Liver (tissue), 9 donors: ENCODE results near the gene CLCN5. TPM values are rescaled to one million over a fixed set of nuclear protein-coding genes. Genes with fewer than 3 reads are reported as not detected.

Experiments
- DNase-seq: peaks from one replicate; pipeline ENCODE4 v3.0.0-alpha.2; 2017; ENCODE audit warnings: low spot score
- H3K27ac ChIP-seq, 2 donors: one replicate each; pipeline ENCODE4 v1.7.0; 2013; ENCODE audit warnings: inconsistent platforms in 2 of 2, low read length in 2 of 2, control low read depth in 1 of 2, low read depth in 1 of 2, mild to moderate bottlenecking in 1 of 2
- H3K27me3 ChIP-seq, 4 donors: one replicate each; pipeline versions ENCODE4 v1.6.1 to v1.7.0; 2013; ENCODE audit warnings: low read length in 3 of 4, inconsistent platforms in 1 of 4, mild to moderate bottlenecking in 1 of 4, moderate library complexity in 1 of 4; ENCODE audit not compliant: control insufficient read depth in 4 of 4, insufficient read depth in 4 of 4
- H3K36me3 ChIP-seq, 4 donors: one replicate each; pipeline versions ENCODE4 v1.6.1 to v1.7.0; 2013; ENCODE audit warnings: low read length in 3 of 4, mild to moderate bottlenecking in 3 of 4, low read depth in 1 of 4, moderate library complexity in 1 of 4; ENCODE audit not compliant: control insufficient read depth in 4 of 4, insufficient read depth in 3 of 4
- H3K4me1 ChIP-seq, 4 donors: one replicate each; pipeline versions ENCODE4 v1.6.1 to v1.7.0; 2013; ENCODE audit warnings: low read length in 3 of 4, mild to moderate bottlenecking in 3 of 4, moderate library complexity in 1 of 4; ENCODE audit not compliant: control insufficient read depth in 4 of 4, insufficient read depth in 4 of 4
- H3K4me3 ChIP-seq, 3 donors: one replicate each; pipeline versions ENCODE4 v1.6.1 to v1.7.0; 2013; ENCODE audit warnings: low read length in 3 of 3, control low read depth in 1 of 3, low read depth in 1 of 3, mild to moderate bottlenecking in 1 of 3
- H3K9ac ChIP-seq, 2 donors: one replicate each; pipeline ENCODE4 v1.7.0; 2013; ENCODE audit warnings: low read length in 2 of 2, mild to moderate bottlenecking in 2 of 2, moderate library complexity in 2 of 2, control low read depth in 1 of 2, low read depth in 1 of 2
- H3K9me3 ChIP-seq, 4 donors: one replicate each; pipeline versions ENCODE4 v1.6.1 to v1.7.0; 2013; ENCODE audit warnings: low read length in 3 of 4; ENCODE audit not compliant: control insufficient read depth in 4 of 4
- ATF3 ChIP-seq: IDR thresholded peaks from 2 replicates; pipeline ENCODE4 v1.6.1; 2016; ENCODE audit warnings: antibody characterized with exemption
- EGR1 ChIP-seq, 2 donors: IDR thresholded peaks; 2 replicates each; pipeline ENCODE4 v1.6.1; 2016 to 2018; ENCODE audit warnings: antibody characterized with exemption in 2 of 2, low read depth in 2 of 2
- FOXA1 ChIP-seq: IDR thresholded peaks from 2 replicates; pipeline ENCODE4 v1.6.1; 2016; ENCODE audit warnings: antibody characterized with exemption
- FOXA2 ChIP-seq: IDR thresholded peaks from 2 replicates; pipeline ENCODE4 v1.6.1; 2016; ENCODE audit warnings: antibody characterized with exemption
- GABPA ChIP-seq, 2 donors: IDR thresholded peaks in 1 of 2; conservative IDR thresholded peaks in 1 of 2; 2 replicates each; pipeline ENCODE4 v1.6.1; 2016; ENCODE audit warnings: antibody characterized with exemption in 2 of 2, mild to moderate bottlenecking in 1 of 2, moderate library complexity in 1 of 2
- HNF4A ChIP-seq, 2 donors: conservative IDR thresholded peaks; 2 replicates each; pipeline ENCODE4 v1.6.1; 2016; ENCODE audit warnings: antibody characterized with exemption in 2 of 2, mild to moderate bottlenecking in 2 of 2
- HNF4G ChIP-seq: IDR thresholded peaks from 2 replicates; pipeline ENCODE4 v1.6.1; 2016; ENCODE audit warnings: antibody characterized with exemption
- JUND ChIP-seq, 2 donors: IDR thresholded peaks; 2 replicates each; pipeline ENCODE4 v1.6.1; 2016; ENCODE audit warnings: antibody characterized with exemption in 2 of 2
- NR2F2 ChIP-seq: IDR thresholded peaks from 2 replicates; pipeline ENCODE4 v1.6.1; 2016; ENCODE audit warnings: antibody characterized with exemption
- RAD21 ChIP-seq, 2 donors: IDR thresholded peaks; 2 replicates each; pipeline ENCODE4 v1.6.1; 2016; ENCODE audit warnings: antibody characterized with exemption in 2 of 2, mild to moderate bottlenecking in 2 of 2
- RXRA ChIP-seq, 2 donors: IDR thresholded peaks; 2 replicates each; pipeline ENCODE4 v1.6.1; 2017 to 2018; ENCODE audit warnings: antibody characterized with exemption in 2 of 2, mild to moderate bottlenecking in 1 of 2
- SP1 ChIP-seq: IDR thresholded peaks from 2 replicates; pipeline ENCODE4 v1.6.1; 2018; ENCODE audit warnings: antibody characterized with exemption, mild to moderate bottlenecking
- TAF1 ChIP-seq: conservative IDR thresholded peaks from 2 replicates; pipeline ENCODE4 v1.6.1; 2016; ENCODE audit warnings: antibody characterized with exemption, mild to moderate bottlenecking
- YY1 ChIP-seq: IDR thresholded peaks from 2 replicates; pipeline ENCODE4 v1.6.1; 2016; ENCODE audit warnings: antibody characterized with exemption, mild to moderate bottlenecking
- ZBTB33 ChIP-seq: IDR thresholded peaks from 2 replicates; pipeline ENCODE4 v1.6.1; 2016; ENCODE audit warnings: antibody characterized with exemption
- WGBS: extraction: QIAGEN DNeasy Blood & Tissue Kit; methylation state at CpG from one replicate; pipeline ENCODE4 v1.1.7; 2013; 5-methylcytosine and 5-hydroxymethylcytosine counted together
- polyA plus RNA-seq, 2 donors: library from polyadenylated mRNA; stranded (reverse) in 1 of 2; unstranded in 1 of 2; fragments of 200-250 nt in 1 of 2; fragments of >200 nt in 1 of 2; fragmentation: Nextera tagmentation in 1 of 2; extraction: Ambion mirVana in 1 of 2; gene quantifications; one replicate each; pipeline versions ENCODE4 v1.2.1 to v1.2.3, GENCODE V29; 2013 to 2015
- total RNA-seq, 2 donors: library from RNA; depleted of rRNA; stranded (reverse); fragments of >200 nt; gene quantifications; one replicate each; pipeline ENCODE4 v1.2.3, GENCODE V29; 2014
- TF ChIP-seq, protein P1 (sequence below): IDR thresholded peaks from 2 replicates; pipeline ENCODE4 v1.6.1; 2016; ENCODE audit warnings: antibody characterized with exemption
- TF ChIP-seq, protein P2 (sequence below): fragments of 150-350 bp; IDR thresholded peaks from 2 replicates; pipeline ENCODE4 v1.5.1; 2017; ENCODE audit warnings: improper control_type of control experiment, low read depth, low read length; ENCODE audit not compliant: missing input control
- donor health status: healthy.
- donor health status: healthy.
- donor health status: healthy.
- donor health status: healthy.
- donor health status: healthy.

Gene CLCN5
- total and polyA plus RNA-seq, 4 donors: 5.6 to 56.1 (median 14.6) TPM

DNA sequence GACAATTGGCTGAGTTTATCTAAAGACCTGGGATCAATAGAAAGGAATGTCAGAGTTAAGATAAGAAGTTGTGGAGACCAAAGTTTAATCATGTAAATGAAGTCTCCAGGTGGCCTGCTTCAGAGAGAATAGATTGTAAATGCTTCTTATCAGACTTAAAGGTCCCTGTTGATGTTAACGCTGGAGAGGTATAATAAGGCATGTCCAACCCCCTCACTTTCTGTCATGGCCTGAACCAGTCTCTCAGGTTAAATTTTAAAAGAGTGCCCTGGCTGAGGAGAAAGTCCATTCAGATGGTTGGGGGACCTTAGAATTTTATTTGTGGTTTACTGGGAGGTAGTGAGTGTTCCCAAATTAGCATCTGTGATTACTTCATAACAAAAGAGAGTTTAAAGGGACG lies 191.7 kb downstream of the CLCN5 start:
- H3K9ac ChIP-seq: no peak overlapping the region
- H3K27ac ChIP-seq: no peak overlapping the region
- no peak overlapping the region for H3K4me3 ChIP-seq
- TF ChIP-seq HNF4G: peak; percentile 43
- no peak for TF ChIP-seq FOXA2
- TF ChIP-seq GABPA (IDR thresholded peaks at IDR 0.05 in 1 of 2, conservative IDR thresholded peaks at IDR 0.05 in 1 of 2): no peak
- TF ChIP-seq HNF4A (conservative IDR thresholded peaks at IDR 0.05): peak; percentile 56 to 75
- TF ChIP-seq EGR1 (IDR thresholded peaks at IDR 0.05; ENCODE audit: low read depth in 2 of 2): no peak
- TF ChIP-seq, protein P1, sequence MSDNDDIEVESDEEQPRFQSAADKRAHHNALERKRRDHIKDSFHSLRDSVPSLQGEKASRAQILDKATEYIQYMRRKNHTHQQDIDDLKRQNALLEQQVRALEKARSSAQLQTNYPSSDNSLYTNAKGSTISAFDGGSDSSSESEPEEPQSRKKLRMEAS: no peak
- TF ChIP-seq, protein P2, sequence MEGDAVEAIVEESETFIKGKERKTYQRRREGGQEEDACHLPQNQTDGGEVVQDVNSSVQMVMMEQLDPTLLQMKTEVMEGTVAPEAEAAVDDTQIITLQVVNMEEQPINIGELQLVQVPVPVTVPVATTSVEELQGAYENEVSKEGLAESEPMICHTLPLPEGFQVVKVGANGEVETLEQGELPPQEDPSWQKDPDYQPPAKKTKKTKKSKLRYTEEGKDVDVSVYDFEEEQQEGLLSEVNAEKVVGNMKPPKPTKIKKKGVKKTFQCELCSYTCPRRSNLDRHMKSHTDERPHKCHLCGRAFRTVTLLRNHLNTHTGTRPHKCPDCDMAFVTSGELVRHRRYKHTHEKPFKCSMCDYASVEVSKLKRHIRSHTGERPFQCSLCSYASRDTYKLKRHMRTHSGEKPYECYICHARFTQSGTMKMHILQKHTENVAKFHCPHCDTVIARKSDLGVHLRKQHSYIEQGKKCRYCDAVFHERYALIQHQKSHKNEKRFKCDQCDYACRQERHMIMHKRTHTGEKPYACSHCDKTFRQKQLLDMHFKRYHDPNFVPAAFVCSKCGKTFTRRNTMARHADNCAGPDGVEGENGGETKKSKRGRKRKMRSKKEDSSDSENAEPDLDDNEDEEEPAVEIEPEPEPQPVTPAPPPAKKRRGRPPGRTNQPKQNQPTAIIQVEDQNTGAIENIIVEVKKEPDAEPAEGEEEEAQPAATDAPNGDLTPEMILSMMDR: no peak
- TF ChIP-seq YY1: no peak
- peak; percentile 72 for TF ChIP-seq SP1
- TF ChIP-seq RAD21 (IDR thresholded peaks at IDR 0.05): peak in 1 of 2 donors; percentile 32
- TF ChIP-seq NR2F2: no peak
- no peak for TF ChIP-seq RXRA (IDR thresholded peaks at IDR 0.05)
- no peak for TF ChIP-seq TAF1
- no peaks in the 10 kb centered on the region for H3K36me3 ChIP-seq
- no peaks in the 10 kb centered on the region for H3K9me3 ChIP-seq
- peaks cover 0 to 4% (median 1%) of the 10 kb centered on the region in 4 donors for H3K4me1 ChIP-seq
- no peaks in the 10 kb centered on the region for H3K27me3 ChIP-seq
- DNase-seq: no peak
- WGBS: 27% methylated on average over 2 of the region's 2 CpGs

GRCh38 chrX:50115973-50116372 lies 193.6 kb downstream of the CLCN5 start:
- H3K4me1 ChIP-seq: peaks cover 0 to 4% (median 1%) of the 10 kb centered on the region in 4 donors
- H3K4me3 ChIP-seq: no peak overlapping the region
- no peak for DNase-seq
- no peaks in the 10 kb centered on the region for H3K27me3 ChIP-seq
- H3K36me3 ChIP-seq: no peaks in the 10 kb centered on the region
- no peaks in the 10 kb centered on the region for H3K9me3 ChIP-seq
- TF ChIP-seq RXRA (IDR thresholded peaks at IDR 0.05): no peak
- TF ChIP-seq NR2F2: no peak
- TF ChIP-seq GABPA (IDR thresholded peaks at IDR 0.05 in 1 of 2, conservative IDR thresholded peaks at IDR 0.05 in 1 of 2): no peak
- no peak for TF ChIP-seq ZBTB33
- TF ChIP-seq HNF4G: no peak
- no peak for TF ChIP-seq TAF1
- TF ChIP-seq, protein P2: no peak
- TF ChIP-seq JUND (IDR thresholded peaks at IDR 0.05): no peak
- no peak for TF ChIP-seq ATF3
- no peak for TF ChIP-seq FOXA2
- TF ChIP-seq FOXA1: no peak
- TF ChIP-seq SP1: no peak
- TF ChIP-seq EGR1 (IDR thresholded peaks at IDR 0.05; ENCODE audit: low read depth in 2 of 2): no peak
- H3K9ac ChIP-seq: no peak overlapping the region
- no peak overlapping the region for H3K27ac ChIP-seq
- WGBS: 96% methylated on average over 2 of the region's 2 CpGs
